Stimulated activated effector memory CD8-positive, alpha-beta T cell treated with anti-CD3 and anti-CD28 coated beads, Interleukin-12 subunit alpha, Interleukin-12 subunit beta, amount 100 ng/mL, for 72 hours (primary cell): ENCODE results near the gene RAD54L.

Source experiments
- ATAC-seq: fragments of 150-1000 bp; cut with Tn5 transposase; 2 replicates; pipeline ENCODE4 v1.10.0; 2021
- DNase-seq, 2 donors: peaks; one replicate each; pipeline ENCODE4 v3.0.0; 2021 to 2022; ENCODE audit warnings: low spot score in 2 of 2
- H3K27ac Mint-ChIP-seq: one replicate; pipeline ENCODE4 v1.8.0; 2022; ENCODE audit warnings: mild to moderate bottlenecking, mixed read lengths
- H3K36me3 Mint-ChIP-seq: one replicate; pipeline ENCODE4 v1.8.0; 2022; ENCODE audit warnings: mild to moderate bottlenecking, mixed read lengths
- H3K4me1 Mint-ChIP-seq: one replicate; pipeline ENCODE4 v1.8.0; 2022; ENCODE audit warnings: mixed read lengths
- H3K4me3 Mint-ChIP-seq: one replicate; pipeline ENCODE4 v1.8.0; 2022; ENCODE audit warnings: mild to moderate bottlenecking, mixed read lengths
- H3K9me3 Mint-ChIP-seq: one replicate; pipeline ENCODE4 v1.8.0; 2022; ENCODE audit warnings: mixed read lengths

RAD54L gene

DNA sequence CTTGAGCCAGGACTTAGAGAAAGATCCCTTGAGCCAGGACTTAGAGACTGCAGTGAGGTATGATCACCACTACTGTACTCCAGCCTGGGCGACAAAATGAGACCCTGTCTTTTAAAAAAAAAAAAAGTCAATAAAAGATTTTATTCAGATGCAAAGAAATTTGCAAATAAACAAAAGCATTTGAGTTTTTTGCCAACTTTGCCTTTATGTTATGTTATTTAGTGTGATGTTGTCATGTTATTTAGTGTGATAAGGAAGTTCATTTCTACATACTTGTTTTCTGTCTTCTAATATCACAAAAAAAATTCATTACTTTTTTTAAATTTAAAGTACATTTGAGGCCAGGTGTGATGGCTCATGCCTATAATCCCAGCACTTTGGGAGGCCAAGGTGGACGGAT lies 9.0 kb downstream of the RAD54L start:
- ATAC-seq (no peak), DNase-seq (no peak)
- no peak overlapping the region for H3K27ac Mint-ChIP-seq
- peaks cover 8% of the 10 kb centered on the region for H3K4me1 Mint-ChIP-seq
- no peaks in the 10 kb centered on the region for H3K9me3 Mint-ChIP-seq
- no peak overlapping the region for H3K4me3 Mint-ChIP-seq
- peaks cover 91% of the 10 kb centered on the region for H3K36me3 Mint-ChIP-seq

GRCh38 chr1:46262508-46262907 lies 14.9 kb downstream of the RAD54L start:
- no peak overlapping the region for H3K27ac Mint-ChIP-seq
- ATAC-seq (no peak), DNase-seq (no peak)
- H3K36me3 Mint-ChIP-seq = peaks cover 84% of the 10 kb centered on the region
- no peak overlapping the region for H3K4me3 Mint-ChIP-seq
- H3K4me1 Mint-ChIP-seq = no peaks in the 10 kb centered on the region
- H3K9me3 Mint-ChIP-seq = no peaks in the 10 kb centered on the region

DNA sequence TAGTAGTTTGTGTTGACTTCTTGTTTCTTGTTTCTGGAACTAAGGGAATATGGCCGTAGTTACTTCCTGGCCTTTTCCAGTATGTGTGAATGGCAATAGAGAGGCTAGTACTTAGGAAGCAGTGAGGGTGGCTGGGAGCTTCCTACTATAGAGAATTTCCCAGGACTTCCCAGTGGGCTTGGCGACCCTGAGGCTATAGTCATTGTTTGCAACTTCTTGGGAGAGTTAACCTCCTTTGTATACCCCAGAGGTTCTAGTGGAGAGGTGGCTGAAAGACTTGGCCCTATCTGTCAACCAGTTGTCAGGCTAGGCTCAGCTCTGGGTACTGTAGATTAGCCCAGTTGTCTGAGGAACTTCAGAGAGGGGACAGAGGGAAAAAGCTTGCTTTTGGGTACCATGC lies 15.6 kb downstream of the RAD54L start:
- H3K4me1 Mint-ChIP-seq = no peaks in the 10 kb centered on the region
- H3K9me3 Mint-ChIP-seq = no peaks in the 10 kb centered on the region
- H3K4me3 Mint-ChIP-seq = no peak overlapping the region
- ATAC-seq (no peak), DNase-seq (no peak)
- H3K27ac Mint-ChIP-seq = no peak overlapping the region
- peaks cover 87% of the 10 kb centered on the region for H3K36me3 Mint-ChIP-seq

DNA sequence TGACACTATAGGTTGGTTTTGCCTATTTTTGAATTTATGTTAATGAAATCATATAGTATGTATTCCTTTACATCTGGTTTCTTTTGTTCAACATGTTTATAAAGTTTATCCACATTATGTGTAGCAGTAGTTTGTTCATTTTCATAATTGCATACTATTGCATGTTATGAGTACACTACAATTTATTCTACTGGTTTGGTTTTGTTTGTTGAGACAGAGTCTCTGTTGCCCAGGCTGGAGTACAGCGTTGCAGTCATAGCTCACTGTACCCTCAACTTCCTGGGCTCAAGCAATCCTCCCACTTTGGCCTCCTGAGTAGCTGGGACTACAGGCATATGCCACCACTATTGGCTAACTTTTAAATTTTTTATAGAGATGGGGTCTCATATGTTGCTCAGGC lies 21.0 kb downstream of the RAD54L start:
- Mint-ChIP-seq H3K4me3 (no peak overlapping the region), H3K36me3 (peaks cover 90% of the 10 kb centered on the region), H3K9me3 (no peaks in the 10 kb centered on the region), H3K4me1 (no peaks in the 10 kb centered on the region), H3K27ac (no peak overlapping the region)
- no peak for DNase-seq
- ATAC-seq = no peak

GRCh38 chr1:46274225-46275029 lies 26.9 kb downstream of the RAD54L start:
- DNase-seq = no peak
- no peaks in the 10 kb centered on the region for H3K4me1 Mint-ChIP-seq
- no peak for ATAC-seq
- peaks cover 94% of the 10 kb centered on the region for H3K36me3 Mint-ChIP-seq
- no peak overlapping the region for H3K27ac Mint-ChIP-seq
- H3K9me3 Mint-ChIP-seq = no peaks in the 10 kb centered on the region
- H3K4me3 Mint-ChIP-seq = no peak overlapping the region

DNA sequence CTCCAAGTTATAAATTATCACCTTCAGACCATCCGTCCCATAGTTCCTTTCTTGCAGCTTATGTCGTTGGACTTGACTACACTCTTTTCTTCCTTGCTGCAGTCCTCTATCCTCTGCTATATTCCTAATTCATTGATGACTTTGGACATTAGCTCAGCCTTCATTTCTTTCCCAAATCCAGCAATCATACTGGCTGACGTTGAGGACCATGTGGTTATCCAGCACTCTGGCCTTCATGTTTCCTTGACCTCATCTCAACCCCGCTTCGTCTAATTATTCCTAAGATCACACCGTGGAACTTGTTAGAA lies 27.4 kb downstream of the RAD54L start:
- no peak overlapping the region for H3K27ac Mint-ChIP-seq
- no peaks in the 10 kb centered on the region for H3K4me1 Mint-ChIP-seq
- no peaks in the 10 kb centered on the region for H3K9me3 Mint-ChIP-seq
- ATAC-seq = no peak
- no peak for DNase-seq
- H3K36me3 Mint-ChIP-seq = peaks cover 94% of the 10 kb centered on the region
- no peak overlapping the region for H3K4me3 Mint-ChIP-seq

DNA sequence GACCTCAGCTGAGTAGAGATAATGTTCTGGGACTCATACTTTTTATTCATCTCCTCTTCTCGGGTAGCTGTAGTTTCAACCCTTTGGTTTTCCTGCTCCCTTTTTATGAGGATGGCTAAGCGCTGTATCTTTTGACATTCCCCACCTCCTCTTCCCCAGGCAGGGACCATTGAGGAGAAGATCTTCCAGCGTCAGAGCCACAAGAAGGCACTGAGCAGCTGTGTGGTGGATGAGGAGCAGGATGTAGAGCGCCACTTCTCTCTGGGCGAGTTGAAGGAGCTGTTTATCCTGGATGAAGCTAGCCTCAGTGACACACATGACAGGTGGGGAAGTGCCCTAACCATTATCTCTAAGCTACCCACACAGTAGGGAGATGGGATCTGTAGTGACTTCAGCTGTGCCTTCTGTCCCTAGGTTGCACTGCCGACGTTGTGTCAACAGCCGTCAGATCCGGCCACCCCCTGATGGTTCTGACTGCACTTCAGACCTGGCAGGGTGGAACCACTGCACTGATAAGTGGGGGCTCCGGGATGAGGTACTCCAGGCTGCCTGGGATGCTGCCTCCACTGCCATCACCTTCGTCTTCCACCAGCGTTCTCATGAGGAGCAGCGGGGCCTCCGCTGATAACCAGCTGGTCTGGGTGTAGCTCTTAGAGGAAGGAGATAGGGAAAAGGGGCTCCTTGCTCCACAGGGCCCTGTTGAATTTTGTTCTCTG lies 30.3 kb downstream of the RAD54L start:
- Mint-ChIP-seq H3K4me3 (no peak overlapping the region), H3K27ac (peak overlapping the region; percentile 62), H3K36me3 (peaks cover 95% of the 10 kb centered on the region), H3K9me3 (no peaks in the 10 kb centered on the region), H3K4me1 (no peaks in the 10 kb centered on the region)
- ATAC-seq (no peak), DNase-seq (no peak)

DNA sequence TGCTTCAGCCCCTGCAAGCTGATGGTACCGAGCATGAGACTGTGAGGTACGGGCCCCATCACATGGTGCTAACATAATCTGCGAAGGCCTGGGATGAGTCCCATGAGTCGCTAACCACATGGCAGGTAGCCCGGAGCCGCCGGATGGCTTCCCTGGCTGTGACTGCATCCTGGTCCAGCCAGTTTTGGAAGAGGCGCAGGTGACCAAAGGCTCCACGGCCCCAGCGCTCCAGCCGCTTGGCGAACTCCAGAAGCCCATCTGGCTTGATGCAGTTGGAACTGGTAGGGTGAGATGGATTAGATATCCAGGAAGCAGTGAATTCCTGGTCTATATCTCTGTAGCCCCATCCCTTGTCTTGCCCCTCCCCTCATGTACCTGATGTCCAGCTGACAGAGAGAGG lies 31.2 kb downstream of the RAD54L start:
- DNase-seq (no peak), ATAC-seq (no peak)
- Mint-ChIP-seq H3K27ac (peak overlapping the region; percentile 62), H3K36me3 (peaks cover 95% of the 10 kb centered on the region), H3K9me3 (no peaks in the 10 kb centered on the region), H3K4me1 (no peaks in the 10 kb centered on the region), H3K4me3 (no peak overlapping the region)

DNA sequence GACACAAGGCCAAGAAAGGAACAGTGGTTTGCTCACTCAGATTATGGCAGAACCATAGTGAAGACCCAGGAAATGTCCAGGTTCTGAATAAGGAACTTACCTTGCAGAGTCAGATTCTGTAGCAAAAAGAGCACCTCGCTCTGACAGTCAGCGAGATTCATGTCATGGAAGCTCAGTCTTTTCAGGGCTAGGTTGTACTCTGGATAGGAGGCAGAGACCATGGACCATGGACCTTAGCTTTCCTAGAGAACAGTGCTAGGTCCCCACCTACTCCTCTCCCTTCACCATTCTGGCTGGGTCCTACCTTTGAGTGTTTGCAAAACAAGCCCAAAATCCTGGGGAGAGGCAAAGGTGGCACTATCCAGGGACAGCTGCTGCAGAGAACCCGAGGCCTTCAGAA lies 32.5 kb downstream of the RAD54L start:
- Mint-ChIP-seq H3K4me1 (no peaks in the 10 kb centered on the region), H3K9me3 (no peaks in the 10 kb centered on the region), H3K27ac (peak overlapping the region; percentile 26), H3K36me3 (peaks cover 93% of the 10 kb centered on the region), H3K4me3 (no peak overlapping the region)
- no peak for ATAC-seq
- no peak for DNase-seq

GRCh38 chr1:46281021-46281420 lies 33.5 kb downstream of the RAD54L start:
- Mint-ChIP-seq H3K27ac (peak overlapping the region; percentile 26), H3K9me3 (no peaks in the 10 kb centered on the region), H3K4me1 (no peaks in the 10 kb centered on the region), H3K4me3 (no peak overlapping the region), H3K36me3 (peaks cover 93% of the 10 kb centered on the region)
- no peak for ATAC-seq
- DNase-seq = no peak

- no peak overlapping the region for H3K27ac Mint-ChIP-seq
- H3K36me3 Mint-ChIP-seq = peaks cover 72% of the 10 kb centered on the region
- ATAC-seq = no peak
These were observed 36.5 kb downstream of the RAD54L start for GRCh38 chr1:46284058-46284457.

GRCh38 chr1:46284597-46285564 lies 37.3 kb downstream of the RAD54L start:
- Mint-ChIP-seq H3K36me3 (peaks cover 74% of the 10 kb centered on the region), H3K4me1 (peaks cover 8% of the 10 kb centered on the region), H3K9me3 (no peaks in the 10 kb centered on the region), H3K27ac (no peak overlapping the region), H3K4me3 (no peak overlapping the region)
- DNase-seq = no peak
- peak; percentile 5 for ATAC-seq

More at GRCh38 chr1:46284058-46284457, 36.5 kb downstream of the RAD54L start:
- peaks cover 8% of the 10 kb centered on the region for H3K4me1 Mint-ChIP-seq
- H3K9me3 Mint-ChIP-seq = no peaks in the 10 kb centered on the region
- DNase-seq = no peak
- no peak overlapping the region for H3K4me3 Mint-ChIP-seq

- peaks cover 74% of the 10 kb centered on the region for H3K36me3 Mint-ChIP-seq
- peak overlapping the region; percentile 18 for H3K27ac Mint-ChIP-seq
- DNase-seq = peak in 1 of 2 donors; percentile 56
- peak; percentile 57 for ATAC-seq
- H3K4me3 Mint-ChIP-seq = no peak overlapping the region
- H3K4me1 Mint-ChIP-seq = peaks cover 8% of the 10 kb centered on the region
- H3K9me3 Mint-ChIP-seq = no peaks in the 10 kb centered on the region
These were observed 38.3 kb downstream of the RAD54L start for GRCh38 chr1:46285730-46286477.

GRCh38 chr1:46288485-46289133 lies 41.0 kb downstream of the RAD54L start:
- Mint-ChIP-seq H3K4me3 (no peak overlapping the region), H3K4me1 (peaks cover 8% of the 10 kb centered on the region), H3K9me3 (no peaks in the 10 kb centered on the region), H3K27ac (peak overlapping the region; percentile 35), H3K36me3 (peaks cover 68% of the 10 kb centered on the region)
- no peak for DNase-seq
- ATAC-seq = no peak
